K562 (cell line): ENCODE results near the gene HIVEP3. TPM values are rescaled to one million over a fixed set of nuclear protein-coding genes. Genes with fewer than 3 reads are reported as not detected.

Source experiments
- ATAC-seq: fragments of 200-7000 bp; cut with Tn5 transposase; 3 replicates; pipeline ENCODE4 v1.9.1; 2020; ENCODE audit warnings: moderate library complexity
- BruUV-seq: library from RNA; stranded (reverse); fragments of 400-500 nt; replicated peaks from 2 replicates; lab custom pipeline; 2021; lab: Mats Ljungman, UMichigan
- CTCF ChIA-PET: fragments of 300-600 bp; formaldehyde crosslinking; extraction: SDS; loops from one replicate; lab custom pipeline; 2021; ENCODE audit warnings: low intra/inter-chr PET ratio; lab: Yijun Ruan, JAX
- POLR2A ChIA-PET: fragments of 300-600, 350-650 bp; sonication (Branson Sonifier 250); formaldehyde crosslinking; extraction: SDS; loops from one replicate; lab custom pipeline; 2021; ENCODE audit warnings: antibody characterized with exemption, inconsistent platforms; lab: Yijun Ruan, JAX
- DNase-seq, 4 experiments: peaks; one replicate each; pipeline versions ENCODE4 v3.0.0 to v3.0.0-alpha.2; 2011 to 2018; ENCODE audit warnings: low spot score in 3 of 4, mixed read lengths in 3 of 4; ENCODE audit errors: extremely low read depth in 1 of 4
- FAIRE-seq: peaks from 2 replicates; lab custom pipeline; 2011; peaks lifted over from hg19 to GRCh38; lab: Jason Lieb, UNC
- H2AFZ ChIP-seq: 2 replicates; pipeline ENCODE4 v1.6.0; 2011; ENCODE audit warnings: low read depth, low read length, control low read depth, inconsistent platforms
- H3K27ac ChIP-seq: fragments of 200-600 bp; 3 replicates; pipeline ENCODE4 v1.8.0; 2011; ENCODE audit warnings: low read depth, mild to moderate bottlenecking, control low read depth, inconsistent platforms, low read length, moderate library complexity, mixed read lengths; ENCODE audit errors: extremely low read depth
- H3K27me3 ChIP-seq, 2 experiments: fragments of 300-600 bp in 1 of 2; 2 replicates in 1 of 2; 3 replicates in 1 of 2; pipeline versions ENCODE4 v1.6.0 to v1.8.0; 2011; ENCODE audit warnings: inconsistent platforms in 2 of 2, low read length in 2 of 2, mild to moderate bottlenecking in 1 of 2, mixed read lengths in 1 of 2, moderate library complexity in 1 of 2; ENCODE audit not compliant: control insufficient read depth in 2 of 2, insufficient read depth in 2 of 2
- H3K36me3 ChIP-seq: fragments of 300-600 bp; 3 replicates; pipeline ENCODE4 v1.8.0; 2011; ENCODE audit warnings: mild to moderate bottlenecking, low read length, inconsistent platforms; ENCODE audit not compliant: control insufficient read depth, insufficient read depth
- H3K4me1 ChIP-seq, 2 experiments: fragments of 200-600 bp in 1 of 2; replicated peaks in 1 of 2; 2 replicates in 1 of 2; 3 replicates in 1 of 2; pipeline versions ENCODE4 v1.5.1 to v1.8.0; 2011; ENCODE audit warnings: inconsistent platforms in 2 of 2, low read length in 2 of 2, mild to moderate bottlenecking in 1 of 2, mixed read lengths in 1 of 2, moderate library complexity in 1 of 2; ENCODE audit not compliant: control insufficient read depth in 2 of 2, insufficient read depth in 2 of 2
- H3K4me2 ChIP-seq: 2 replicates; pipeline ENCODE4 v1.6.1; 2011; ENCODE audit warnings: low read length, control low read depth, inconsistent platforms, mixed read lengths; ENCODE audit not compliant: insufficient read depth
- H3K4me3 ChIP-seq: fragments of 200-600 bp; sonication (generic), shearing (Covaris generic); 2 replicates; pipeline ENCODE4 v1.5.1; 2016; ENCODE audit warnings: control low read depth, inconsistent platforms
- H3K79me2 ChIP-seq: fragments of 200-600 bp; 3 replicates; pipeline ENCODE4 v1.8.0; 2011; ENCODE audit warnings: low read length, inconsistent platforms; ENCODE audit not compliant: control insufficient read depth, insufficient read depth
- H3K9ac ChIP-seq, 2 experiments: 2 replicates each; pipeline versions ENCODE4 v1.6.0 to v1.6.1; 2011; ENCODE audit warnings: low read depth in 2 of 2, low read length in 2 of 2, control low read depth in 1 of 2, inconsistent platforms in 1 of 2, mild to moderate bottlenecking in 1 of 2, mixed read lengths in 1 of 2; ENCODE audit not compliant: insufficient read depth in 1 of 2
- H3K9me1 ChIP-seq: one replicate; pipeline ENCODE4 v1.6.0; 2011; ENCODE audit warnings: inconsistent platforms, mild to moderate bottlenecking, low read length, moderate library complexity; ENCODE audit not compliant: control insufficient read depth, insufficient read depth
- H3K9me3 ChIP-seq: replicated peaks from 2 replicates; pipeline ENCODE4 v1.5.1; 2011; ENCODE audit warnings: low read depth, low read length, inconsistent platforms; ENCODE audit not compliant: control insufficient read depth, insufficient read depth
- H4K20me1 ChIP-seq: replicated peaks from 2 replicates; pipeline ENCODE4 v1.6.1; 2011; ENCODE audit warnings: low read length, inconsistent platforms, mixed read lengths; ENCODE audit not compliant: control insufficient read depth, insufficient read depth
- DMBX1 ChIP-seq: fragments of 250-450 bp; sonication (Bioruptor Pico); IDR thresholded peaks from 2 replicates; pipeline ENCODE4 v1.8.0; 2022; ENCODE audit warnings: inconsistent platforms, mild to moderate bottlenecking, moderate library complexity, borderline replicate concordance
- ETV6 ChIP-seq, 3 experiments: fragments of 150-350 bp in 1 of 3; sonication (generic) in 1 of 3; formaldehyde crosslinking in 1 of 3; IDR thresholded peaks; 2 replicates each; pipeline versions ENCODE4 v1.6.1 to v1.8.0; 2014 to 2022; ENCODE audit warnings: borderline replicate concordance in 2 of 3, low read depth in 2 of 3, antibody characterized with exemption in 1 of 3, low read length in 1 of 3, mild to moderate bottlenecking in 1 of 3, missing genetic modification reagents in 1 of 3
- EZH2 ChIP-seq: IDR thresholded peaks from 2 replicates; pipeline ENCODE4 v1.6.1; 2012; ENCODE audit warnings: low read depth, mild to moderate bottlenecking, inconsistent platforms, low read length, borderline replicate concordance
- GABPA ChIP-seq: fragments of 200-800 bp; sonication (Bioruptor generic); conservative IDR thresholded peaks from 2 replicates; pipeline ENCODE4 v1.6.1; 2016; ENCODE audit warnings: low read depth, missing genetic modification characterization, missing compliant biosample characterization
- GATAD2B ChIP-seq: fragments of 450-650 bp; IDR thresholded peaks from 2 replicates; pipeline ENCODE4 v1.6.1; 2017; ENCODE audit warnings: mild to moderate bottlenecking, borderline replicate concordance
- HMBOX1 ChIP-seq: sonication (generic); IDR thresholded peaks from 2 replicates; pipeline ENCODE4 v1.6.1; 2016
- HMG20A ChIP-seq: fragments of 450-650 bp; formaldehyde crosslinking; conservative IDR thresholded peaks from 2 replicates; pipeline ENCODE4 v1.4.0; 2020; ENCODE audit warnings: mild to moderate bottlenecking, mixed read lengths
- MTA1 ChIP-seq: fragments of 450-650 bp; IDR thresholded peaks from 2 replicates; pipeline ENCODE4 v1.6.1; 2017; ENCODE audit warnings: borderline replicate concordance
- PRDM10 ChIP-seq: fragments of 450-650 bp; IDR thresholded peaks from 2 replicates; pipeline ENCODE4 v1.6.1; 2018; ENCODE audit not compliant: partially characterized antibody
- STAG1 ChIP-seq: sonication (generic); formaldehyde crosslinking; IDR thresholded peaks from 2 replicates; pipeline ENCODE4 v1.5.0; 2020; ENCODE audit warnings: missing genetic modification reagents, borderline replicate concordance
- ZNF311 ChIP-seq: fragments of 250-450 bp; sonication (Bioruptor Pico); IDR thresholded peaks from 2 replicates; pipeline ENCODE4 v1.4.0; 2020; ENCODE audit warnings: mild to moderate bottlenecking, moderate library complexity
- ZNF830 ChIP-seq: fragments of 250-450 bp; sonication (Bioruptor Pico); IDR thresholded peaks from 2 replicates; pipeline ENCODE4 v1.5.0; 2021; ENCODE audit warnings: mild to moderate bottlenecking
- WGBS: fragments of 100-300 bp; shearing (Covaris generic); methylation state at CpG from one replicate; pipeline ENCODE4 v1.1.6; 2016; ENCODE audit warnings: low coverage, mixed read lengths; ENCODE audit not compliant: insufficient coverage; ENCODE audit errors: missing lambda C conversion rate; 5-methylcytosine and 5-hydroxymethylcytosine counted together
- in situ Hi-C: fragments of 300-500 bp; cut with MboI; formaldehyde crosslinking; loops from 4 replicates; pipeline ENCODE4 v1.15.0; 2018; ENCODE audit warnings: inconsistent platforms, mixed read lengths
- intact Hi-C: fragments of 100-400 bp; cut with micrococcal nuclease; formaldehyde crosslinking; loops from 2 replicates; pipeline ENCODE4 v1.14.2; 2022
- polyA plus RNA-seq, 8 experiments: library from polyadenylated mRNA; depleted of rRNA in 4 of 8; stranded (reverse) in 5 of 8; unstranded in 3 of 8; fragments of >200 nt; fragmentation: Nextera tagmentation in 2 of 8; fragmentation: Illumina TruSeq in 1 of 8; extraction: Ambion mirVana in 2 of 8; extraction: Trizol in 1 of 8; gene quantifications; 2 replicates each; pipeline versions ENCODE4 v1.2.1 to v1.2.3, GENCODE V29; 2011 to 2014; ENCODE audit warnings: inconsistent platforms in 1 of 8, missing spikeins in 1 of 8
- total RNA-seq, 7 experiments: library from RNA; depleted of rRNA in 6 of 7; stranded (reverse); fragments of >200 nt in 6 of 7; fragmentation: Illumina TruSeq in 2 of 7; extraction: Trizol in 2 of 7; gene quantifications; 2 replicates each; pipeline versions ENCODE4 v1.2.1 to v1.2.3, GENCODE V29; 2011 to 2021; ENCODE audit warnings: low replicate concordance in 1 of 7
- TF ChIP-seq, protein P1 (sequence below): fragments of 450-650 bp; conservative IDR thresholded peaks from 2 replicates; pipeline ENCODE4 v1.6.1; 2016; ENCODE audit warnings: missing genetic modification characterization, low read depth, mild to moderate bottlenecking, control low read depth, missing compliant biosample characterization

The HIVEP3 gene
- total and polyA plus RNA-seq, 9 of the 15 experiments (the other 6 are each of a cell fraction or from before 2014, with no cell fraction given): 0.09 to 0.58 (median 0.34) TPM; not detected in 1

DNA sequence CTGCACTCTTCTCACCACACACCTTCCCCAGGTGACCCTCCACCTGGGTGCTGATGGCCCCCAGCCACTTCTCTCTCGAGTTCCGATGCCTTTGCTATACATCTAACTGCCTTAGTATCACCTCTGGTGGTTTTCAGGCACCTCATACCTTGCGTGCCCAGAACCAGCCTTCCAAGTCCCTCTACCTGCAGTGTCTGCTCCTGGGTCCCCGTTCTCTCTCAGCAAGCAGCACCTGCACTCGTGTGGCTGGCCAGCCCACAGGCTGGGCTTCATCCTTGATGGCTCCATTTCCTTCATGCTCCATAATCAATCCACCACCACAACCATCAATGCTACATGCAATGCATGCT is 385.0 kb downstream of the HIVEP3 start (continued):
- TF ChIP-seq PRDM10: no peak

GRCh38 chr1:41533016-41533730 is 385.5 kb downstream of the HIVEP3 start:
- no peak overlapping the region for H3K4me3 ChIP-seq
- CTCF ChIA-PET: no interaction called here
- H3K36me3 ChIP-seq: no peaks in the 10 kb centered on the region
- no peak overlapping the region for H3K9ac ChIP-seq
- H3K4me2 ChIP-seq: no peak overlapping the region
- in situ Hi-C loops (no loop called here), intact Hi-C loops (no loop called here)
- H3K27ac ChIP-seq: no peak overlapping the region
- no peaks in the 10 kb centered on the region for H3K79me2 ChIP-seq
- under 1% methylated on average over 12 of the region's 12 CpGs for WGBS
- no TSS peak for BruUV-seq
- no peak for DNase-seq
- no peak; the same call in 2 of the 3 replicates for ATAC-seq
- peaks cover 13 to 58% of the 10 kb centered on the region in 2 experiments for H3K27me3 ChIP-seq
- peaks cover 4% of the 10 kb centered on the region for H3K9me1 ChIP-seq
- FAIRE-seq: no peak
- H4K20me1 ChIP-seq: no peaks in the 10 kb centered on the region; the same call in 1 of the 2 replicates
- POLR2A ChIA-PET: interaction anchor here (0.5 to 1.1 kb wide), 2 partner anchors 11 to 17 kb away, joined by 3 read pairs; no protein-coding TSS in a partner anchor
- no peaks in the 10 kb centered on the region for H3K4me1 ChIP-seq
- no peaks in the 10 kb centered on the region; the same call in 1 of the 2 replicates for H3K9me3 ChIP-seq
- H2AFZ ChIP-seq: no peak overlapping the region
- TF ChIP-seq GABPA (tag): no peak
- no peak for TF ChIP-seq MTA1
- TF ChIP-seq ZNF311: no peak
- no peak for TF ChIP-seq STAG1
- TF ChIP-seq HMG20A: no peak
- TF ChIP-seq HMBOX1: no peak
- TF ChIP-seq GATAD2B: no peak
- no peak for TF ChIP-seq ETV6 (IDR thresholded peaks at IDR 0.05; ENCODE audit: borderline replicate concordance in 1 of 2, low read depth in 2 of 2, low read length in 1 of 2)
- no peak for TF ChIP-seq ETV6 (CRISPR knock-in tag; IDR thresholded peaks at IDR 0.05; ENCODE audit: borderline replicate concordance)
- no peak for TF ChIP-seq DMBX1 (CRISPR knock-in tag)
- no peak for TF ChIP-seq EZH2
- TF ChIP-seq ZNF830: no peak
- TF ChIP-seq, protein P1, sequence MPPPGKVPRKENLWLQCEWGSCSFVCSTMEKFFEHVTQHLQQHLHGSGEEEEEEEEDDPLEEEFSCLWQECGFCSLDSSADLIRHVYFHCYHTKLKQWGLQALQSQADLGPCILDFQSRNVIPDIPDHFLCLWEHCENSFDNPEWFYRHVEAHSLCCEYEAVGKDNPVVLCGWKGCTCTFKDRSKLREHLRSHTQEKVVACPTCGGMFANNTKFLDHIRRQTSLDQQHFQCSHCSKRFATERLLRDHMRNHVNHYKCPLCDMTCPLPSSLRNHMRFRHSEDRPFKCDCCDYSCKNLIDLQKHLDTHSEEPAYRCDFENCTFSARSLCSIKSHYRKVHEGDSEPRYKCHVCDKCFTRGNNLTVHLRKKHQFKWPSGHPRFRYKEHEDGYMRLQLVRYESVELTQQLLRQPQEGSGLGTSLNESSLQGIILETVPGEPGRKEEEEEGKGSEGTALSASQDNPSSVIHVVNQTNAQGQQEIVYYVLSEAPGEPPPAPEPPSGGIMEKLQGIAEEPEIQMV: no peak
